Neural cell (in vitro differentiated cells): ENCODE results near the gene CDRT15. TPM values are rescaled to one million over a fixed set of nuclear protein-coding genes. Genes with fewer than 3 reads are reported as not detected.
"Not testable (repeated sequence)": the region's sequence is repeated elsewhere in the genome, so short reads cannot be mapped to it uniquely, and the experiment has no call there.

Experiments used
- H2AFZ ChIP-seq: fragments of 200-600, 300-800 bp; sonication (generic), shearing (Covaris generic); 2 replicates; pipeline ENCODE4 v1.6.0; 2014; ENCODE audit warnings: low read depth, mild to moderate bottlenecking, antibody characterized with exemption, low read length, moderate library complexity
- H3F3A ChIP-seq: fragments of 200-600 bp; shearing (Covaris generic); 2 replicates; pipeline ENCODE4 v1.6.1; 2016; ENCODE audit warnings: mild to moderate bottlenecking, moderate library complexity, mixed read lengths, antibody characterized with exemption, low read length; ENCODE audit not compliant: insufficient read depth, poor library complexity, severe bottlenecking
- H3K27ac ChIP-seq: fragments of 200-600, 300-800 bp; sonication (generic), shearing (Covaris generic); 2 replicates; pipeline ENCODE4 v1.5.1; 2014; ENCODE audit warnings: mild to moderate bottlenecking, low read length, moderate library complexity
- H3K27me3 ChIP-seq: fragments of 300-800, 200-600 bp; sonication (generic), shearing (Covaris generic); 2 replicates; pipeline ENCODE4 v1.6.0; 2014; ENCODE audit warnings: mild to moderate bottlenecking, low read depth, low read length, moderate library complexity; ENCODE audit not compliant: insufficient read depth
- H3K36me3 ChIP-seq: fragments of 300-800, 200-600 bp; sonication (generic), shearing (Covaris generic); 2 replicates; pipeline ENCODE4 v1.5.1; 2014; ENCODE audit warnings: mild to moderate bottlenecking, antibody characterized with exemption, low read length, moderate library complexity; ENCODE audit not compliant: insufficient read depth
- H3K4me2 ChIP-seq: fragments of 300-800, 200-600 bp; sonication (generic), shearing (Covaris generic); 2 replicates; pipeline ENCODE4 v1.6.0; 2014; ENCODE audit warnings: mild to moderate bottlenecking, low read length
- H3K4me3 ChIP-seq: fragments of 300-800, 200-600 bp; sonication (generic), shearing (Covaris generic); 2 replicates; pipeline ENCODE4 v1.5.1; 2014; ENCODE audit warnings: mild to moderate bottlenecking, low read length, moderate library complexity
- H3K79me2 ChIP-seq: fragments of 200-600 bp; shearing (Covaris generic); replicated peaks from 2 replicates; pipeline ENCODE4 v1.6.0; 2014; ENCODE audit warnings: mild to moderate bottlenecking, low read length, moderate library complexity; ENCODE audit not compliant: insufficient read depth
- H3K9ac ChIP-seq: fragments of 300-800, 200-600 bp; sonication (generic), shearing (Covaris generic); 2 replicates; pipeline ENCODE4 v1.6.1; 2016; ENCODE audit warnings: mild to moderate bottlenecking, low read length, mixed read lengths
- H3K9me2 ChIP-seq: fragments of 200-600 bp; shearing (Covaris generic); 2 replicates; pipeline ENCODE4 v1.6.1; 2016; ENCODE audit warnings: mild to moderate bottlenecking, low read length, mixed read lengths; ENCODE audit not compliant: insufficient read depth
- H3K9me3 ChIP-seq: fragments of 200-600, 300-800 bp; sonication (generic), shearing (Covaris generic); 2 replicates; pipeline ENCODE4 v1.6.1; 2016; ENCODE audit warnings: mild to moderate bottlenecking, mixed run types, low read length, moderate library complexity, mixed read lengths
- H4K20me1 ChIP-seq: fragments of 200-600 bp; shearing (Covaris generic); 2 replicates; pipeline ENCODE4 v1.6.1; 2016; ENCODE audit warnings: mild to moderate bottlenecking, mixed run types; ENCODE audit not compliant: insufficient read depth
- CTCF ChIP-seq: fragments of 450-650 bp; IDR thresholded peaks from 2 replicates; pipeline ENCODE4 v1.5.1; 2014; ENCODE audit warnings: antibody characterized with exemption, mild to moderate bottlenecking, moderate library complexity; ENCODE audit not compliant: poor library complexity, severe bottlenecking
- EP300 ChIP-seq: fragments of 450-650 bp; conservative IDR thresholded peaks from 2 replicates; pipeline ENCODE4 v1.6.1; 2014; ENCODE audit warnings: antibody characterized with exemption, mild to moderate bottlenecking, moderate library complexity; ENCODE audit not compliant: poor library complexity, severe bottlenecking
- EZH2 ChIP-seq: fragments of 200-600, 300-800 bp; shearing (Covaris generic), sonication (generic); IDR thresholded peaks from 2 replicates; pipeline ENCODE4 v1.6.1; 2014; ENCODE audit warnings: antibody characterized with exemption, low read length, borderline replicate concordance, mild to moderate bottlenecking; ENCODE audit not compliant: insufficient read depth, poor library complexity, severe bottlenecking
- MXI1 ChIP-seq: fragments of 450-650 bp; conservative IDR thresholded peaks from 2 replicates; pipeline ENCODE4 v1.6.1; 2014; ENCODE audit warnings: antibody characterized with exemption, mild to moderate bottlenecking; ENCODE audit not compliant: poor library complexity, severe bottlenecking
- POLR2AphosphoS5 ChIP-seq: IDR thresholded peaks from 2 replicates; pipeline ENCODE4 v1.6.1; 2012
- RAD21 ChIP-seq: fragments of 450-650 bp; conservative IDR thresholded peaks from 2 replicates; pipeline ENCODE4 v1.6.1; 2014; ENCODE audit warnings: antibody characterized with exemption, mild to moderate bottlenecking, moderate library complexity
- SMC3 ChIP-seq: fragments of 450-650 bp; conservative IDR thresholded peaks from 2 replicates; pipeline ENCODE4 v1.6.1; 2014; ENCODE audit warnings: antibody characterized with exemption, mild to moderate bottlenecking, moderate library complexity; ENCODE audit not compliant: poor library complexity
- TAF1 ChIP-seq: IDR thresholded peaks from 2 replicates; pipeline ENCODE4 v1.6.1; 2012; ENCODE audit warnings: low read depth
- polyA plus RNA-seq: library from polyadenylated mRNA; depleted of rRNA; stranded (reverse); fragments of >200 nt; gene quantifications from 2 replicates; pipeline ENCODE4 v1.2.3, GENCODE V29; 2014
- TF ChIP-seq, protein P1 (sequence below): IDR thresholded peaks from 2 replicates; pipeline ENCODE4 v1.6.1; 2012; ENCODE audit warnings: borderline replicate concordance

Gene CDRT15
- polyA plus RNA-seq, 1 donor from 2014 or later = not detected

DNA sequence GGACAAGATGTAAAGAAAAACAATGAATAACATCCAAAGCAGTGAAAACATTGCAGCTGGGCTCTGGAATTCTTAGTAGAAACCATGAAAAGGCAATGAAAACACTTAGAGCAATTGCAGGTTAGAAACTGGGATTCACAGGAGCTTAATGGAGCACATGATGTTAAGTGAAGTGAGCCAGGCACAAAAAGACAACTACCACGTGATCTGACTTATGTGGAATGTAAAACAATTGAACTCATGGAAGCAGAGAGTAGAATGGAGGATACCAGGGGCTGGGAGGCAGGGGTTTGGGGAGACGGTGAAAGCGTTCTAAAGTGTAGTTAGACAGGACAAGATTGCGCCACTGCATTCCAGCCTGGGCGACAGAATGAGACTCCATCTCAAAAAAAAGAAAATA is 2.6 kb upstream of the CDRT15 start:
- H3K36me3 ChIP-seq, H3K4me3 ChIP-seq, H3K9me2 ChIP-seq, H3K27ac ChIP-seq, H3K79me2 ChIP-seq, H3K9ac ChIP-seq, H3K9me3 ChIP-seq, H3F3A ChIP-seq, H2AFZ ChIP-seq, H4K20me1 ChIP-seq, H3K27me3 ChIP-seq, H3K4me2 ChIP-seq: not testable (repeated sequence)

- not testable (repeated sequence) for H3K9me3 ChIP-seq, H3F3A ChIP-seq, H3K27me3 ChIP-seq, H2AFZ ChIP-seq, H4K20me1 ChIP-seq, H3K4me3 ChIP-seq, H3K9ac ChIP-seq, H3K9me2 ChIP-seq, H3K36me3 ChIP-seq, H3K4me2 ChIP-seq, H3K27ac ChIP-seq, H3K79me2 ChIP-seq
Observed at GRCh38 chr17:14236032-14236431, 630 bp downstream of the CDRT15 start.

DNA sequence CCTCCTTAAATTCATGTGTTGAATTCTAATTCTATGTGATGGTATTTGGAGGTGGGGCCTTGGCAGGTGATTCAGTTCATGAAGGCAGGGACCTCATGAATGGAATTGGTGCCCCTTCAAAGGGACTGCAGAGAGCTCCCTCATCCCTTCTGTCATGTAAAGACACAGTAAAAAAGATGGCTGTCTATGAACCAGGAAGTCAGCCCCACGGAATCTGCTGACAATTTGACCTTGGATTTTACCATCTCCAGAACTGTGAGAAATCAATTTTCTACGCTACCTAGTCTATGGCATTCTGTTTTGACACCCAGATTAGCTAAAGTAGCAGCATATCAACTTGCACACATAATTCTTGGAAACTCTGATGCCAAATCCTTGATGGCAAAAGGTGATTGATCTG is 1.6 kb downstream of the CDRT15 start:
- H3F3A ChIP-seq, H4K20me1 ChIP-seq, H3K4me3 ChIP-seq, H3K36me3 ChIP-seq, H3K9ac ChIP-seq, H3K9me2 ChIP-seq, H2AFZ ChIP-seq, H3K79me2 ChIP-seq, H3K9me3 ChIP-seq, H3K27ac ChIP-seq, H3K4me2 ChIP-seq, H3K27me3 ChIP-seq: not testable (repeated sequence)

DNA sequence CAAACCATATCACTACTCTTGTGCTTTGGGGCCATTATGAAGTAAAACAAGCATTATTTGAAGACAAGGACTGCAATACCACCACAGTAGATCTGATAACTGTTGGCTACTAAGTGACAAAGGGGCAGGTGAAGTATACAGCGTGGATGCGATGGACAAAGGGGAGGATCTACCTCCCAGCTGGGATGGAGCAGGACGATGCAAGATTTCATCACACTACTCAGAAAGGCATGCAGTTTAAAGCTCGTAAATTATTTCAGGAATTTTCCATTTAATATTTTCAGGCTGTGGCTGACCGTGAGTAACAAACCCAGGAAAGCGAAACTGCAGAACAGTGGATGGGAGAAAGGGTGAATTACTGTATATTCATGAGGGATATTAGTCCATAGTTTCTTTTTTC is 5.5 kb downstream of the CDRT15 start:
- H2AFZ ChIP-seq, H3K36me3 ChIP-seq, H3K27me3 ChIP-seq, H3K4me3 ChIP-seq, H4K20me1 ChIP-seq, H3K79me2 ChIP-seq, H3K9ac ChIP-seq, H3K9me3 ChIP-seq, H3K27ac ChIP-seq, H3K9me2 ChIP-seq, H3K4me2 ChIP-seq, H3F3A ChIP-seq: not testable (repeated sequence)

DNA sequence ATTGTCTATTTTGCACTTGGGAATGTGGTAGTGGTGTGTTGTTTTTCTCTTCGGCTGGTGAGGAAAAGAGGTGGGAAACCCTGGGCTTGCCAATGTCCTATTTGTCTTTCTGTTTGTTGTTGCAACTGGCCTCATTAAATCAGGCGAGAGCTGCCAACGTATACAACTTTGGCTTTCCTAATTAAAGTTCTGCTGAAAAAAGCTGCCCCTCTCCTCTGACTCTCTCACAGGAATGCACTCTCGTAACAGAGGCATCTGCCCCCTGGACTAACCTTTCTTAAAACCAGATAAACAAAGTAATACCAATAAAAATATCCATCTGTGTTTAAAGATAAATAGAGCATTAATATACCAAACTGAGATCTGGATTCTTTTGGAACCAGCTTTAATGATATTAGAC is 7.8 kb downstream of the CDRT15 start:
- Histone ChIP-seq H3K9me2 (no peaks in the 10 kb centered on the region), H3K27ac (no peak overlapping the region), H2AFZ (no peak overlapping the region), H3K79me2 (no peaks in the 10 kb centered on the region), H3K36me3 (no peaks in the 10 kb centered on the region), H3K9ac (no peak overlapping the region), H3K9me3 (no peaks in the 10 kb centered on the region), H3F3A (no peaks in the 10 kb centered on the region), H3K27me3 (no peaks in the 10 kb centered on the region), H3K4me2 (no peak overlapping the region), H3K4me3 (no peak overlapping the region), H4K20me1 (no peaks in the 10 kb centered on the region)
- TF ChIP-seq SMC3 = no peak
- TF ChIP-seq, protein P1, sequence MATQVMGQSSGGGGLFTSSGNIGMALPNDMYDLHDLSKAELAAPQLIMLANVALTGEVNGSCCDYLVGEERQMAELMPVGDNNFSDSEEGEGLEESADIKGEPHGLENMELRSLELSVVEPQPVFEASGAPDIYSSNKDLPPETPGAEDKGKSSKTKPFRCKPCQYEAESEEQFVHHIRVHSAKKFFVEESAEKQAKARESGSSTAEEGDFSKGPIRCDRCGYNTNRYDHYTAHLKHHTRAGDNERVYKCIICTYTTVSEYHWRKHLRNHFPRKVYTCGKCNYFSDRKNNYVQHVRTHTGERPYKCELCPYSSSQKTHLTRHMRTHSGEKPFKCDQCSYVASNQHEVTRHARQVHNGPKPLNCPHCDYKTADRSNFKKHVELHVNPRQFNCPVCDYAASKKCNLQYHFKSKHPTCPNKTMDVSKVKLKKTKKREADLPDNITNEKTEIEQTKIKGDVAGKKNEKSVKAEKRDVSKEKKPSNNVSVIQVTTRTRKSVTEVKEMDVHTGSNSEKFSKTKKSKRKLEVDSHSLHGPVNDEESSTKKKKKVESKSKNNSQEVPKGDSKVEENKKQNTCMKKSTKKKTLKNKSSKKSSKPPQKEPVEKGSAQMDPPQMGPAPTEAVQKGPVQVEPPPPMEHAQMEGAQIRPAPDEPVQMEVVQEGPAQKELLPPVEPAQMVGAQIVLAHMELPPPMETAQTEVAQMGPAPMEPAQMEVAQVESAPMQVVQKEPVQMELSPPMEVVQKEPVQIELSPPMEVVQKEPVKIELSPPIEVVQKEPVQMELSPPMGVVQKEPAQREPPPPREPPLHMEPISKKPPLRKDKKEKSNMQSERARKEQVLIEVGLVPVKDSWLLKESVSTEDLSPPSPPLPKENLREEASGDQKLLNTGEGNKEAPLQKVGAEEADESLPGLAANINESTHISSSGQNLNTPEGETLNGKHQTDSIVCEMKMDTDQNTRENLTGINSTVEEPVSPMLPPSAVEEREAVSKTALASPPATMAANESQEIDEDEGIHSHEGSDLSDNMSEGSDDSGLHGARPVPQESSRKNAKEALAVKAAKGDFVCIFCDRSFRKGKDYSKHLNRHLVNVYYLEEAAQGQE = no peak
- TF ChIP-seq EP300 = no peak
- TF ChIP-seq POLR2AphosphoS5 = no peak
- no peak for TF ChIP-seq RAD21
- TF ChIP-seq TAF1 = no peak
- TF ChIP-seq CTCF = no peak
- TF ChIP-seq MXI1 = no peak
- no peak for TF ChIP-seq EZH2
